HAP-1 (cell line): Measurements from ENCODE around the gene MLF2.
"Not testable (repeated sequence)": the region's sequence is repeated elsewhere in the genome, so short reads cannot be mapped to it uniquely, and the experiment has no call there.

Experiments used
- DNase-seq, 2 experiments: peaks; one replicate each; pipeline ENCODE4 v3.0.0-alpha.2; 2016 to 2020; ENCODE audit warnings: low spot score in 2 of 2
- H3K27me3 ChIP-seq: fragments of 250-450 bp; sonication (Bioruptor Pico); 2 replicates; pipeline ENCODE4 v1.5.1; 2020; ENCODE audit warnings: low read depth, mild to moderate bottlenecking, moderate library complexity
- H3K36me3 ChIP-seq: fragments of 250-450 bp; sonication (Bioruptor Pico); replicated peaks from 2 replicates; pipeline ENCODE4 v1.5.1; 2020; ENCODE audit warnings: mild to moderate bottlenecking
- H3K4me1 ChIP-seq: fragments of 250-450 bp; sonication (Bioruptor Pico); 2 replicates; pipeline ENCODE4 v1.5.1; 2020; ENCODE audit warnings: mild to moderate bottlenecking
- H3K4me3 ChIP-seq: fragments of 250-450 bp; sonication (Bioruptor Pico); 2 replicates; pipeline ENCODE4 v1.5.1; 2020; ENCODE audit warnings: mild to moderate bottlenecking, moderate library complexity
- H3K9me3 ChIP-seq: fragments of 250-450 bp; sonication (Bioruptor Pico); 2 replicates; pipeline ENCODE4 v1.5.1; 2020; ENCODE audit warnings: mild to moderate bottlenecking, moderate library complexity
- in situ Hi-C: fragments of 300-500 bp; cut with MboI; formaldehyde crosslinking; loops from 3 replicates; pipeline ENCODE4 v1.14.3; 2020; ENCODE audit warnings: low sequenced_read_pairs, inconsistent platforms, mixed read lengths

MLF2 gene

DNA sequence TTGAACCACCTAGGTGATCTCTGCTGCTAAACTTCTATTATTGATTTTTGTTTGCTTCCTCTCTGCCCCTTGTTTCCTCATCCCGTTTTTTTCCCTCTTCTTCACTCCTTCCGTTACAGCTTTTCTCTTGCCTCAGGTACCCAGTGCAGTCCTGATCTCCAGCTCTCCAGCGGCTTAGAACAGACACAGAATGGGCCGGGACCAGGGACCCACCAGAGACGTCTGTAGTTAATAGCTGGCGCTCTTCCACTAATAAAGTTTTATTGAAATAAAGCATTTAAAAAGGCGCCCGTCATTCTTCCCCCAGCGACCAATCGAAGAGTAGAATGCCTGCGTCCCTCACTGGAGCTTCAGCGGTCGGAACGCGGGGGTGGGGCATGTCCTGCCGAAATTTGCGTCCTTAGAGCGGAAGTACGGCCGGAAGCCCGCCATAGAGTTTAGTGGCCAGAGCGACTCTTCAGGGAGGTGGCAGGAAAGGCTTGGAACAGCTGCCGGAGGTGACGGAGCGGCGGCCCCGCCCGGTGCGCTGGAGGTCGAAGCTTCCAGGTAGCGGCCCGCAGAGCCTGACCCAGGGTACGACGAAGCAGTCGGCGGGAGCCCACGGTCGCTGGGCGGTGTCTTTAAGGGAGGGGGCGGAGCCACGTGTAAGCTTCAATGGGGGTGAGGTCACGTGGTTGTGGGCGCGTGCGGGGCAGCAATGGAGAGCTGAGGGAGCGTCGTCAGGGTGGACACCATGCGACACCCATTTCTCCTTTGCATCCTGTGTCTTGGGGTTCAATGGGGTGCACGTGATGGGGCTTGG lies 29.1 kb downstream of the MLF2 start, which contains the start of gene COPS7A:
Gene COPS7A (plus strand): TSS at position 440 of the 802 bp plus-strand sequence. CDS start 611 bp downstream, outside the sequence.
- Histone ChIP-seq H3K4me1 (peaks cover 15% of the 10 kb centered on the region), H3K4me3 (peak within 1 kb of the TSS; percentile 45), H3K9me3 (no peaks in the 10 kb centered on the region), H3K27me3 (no peaks in the 10 kb centered on the region), H3K36me3 (peaks cover 9% of the 10 kb centered on the region)
- peak; percentile 97 to 99 for DNase-seq
- in situ Hi-C loops: no loop called here

DNA sequence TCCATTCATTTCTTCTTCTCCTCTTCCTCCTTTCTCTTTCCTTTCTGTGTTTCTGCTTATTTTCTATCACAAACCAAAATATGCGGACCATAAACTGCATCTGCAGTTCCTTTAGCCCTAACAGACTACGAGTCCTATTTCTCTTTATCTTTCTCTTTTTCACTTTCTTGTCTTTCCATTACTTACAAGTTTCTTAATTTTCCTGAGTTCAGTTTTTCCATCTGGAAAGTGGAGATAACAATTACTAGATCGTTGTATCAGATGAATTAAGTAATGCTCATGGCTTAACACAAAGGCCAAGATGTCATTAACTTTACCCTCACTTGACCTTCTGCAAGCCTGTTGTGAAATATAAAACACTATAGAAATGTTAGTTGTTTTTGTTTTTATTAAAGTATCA lies 30.1 kb downstream of the MLF2 start:
- no peaks in the 10 kb centered on the region for H3K9me3 ChIP-seq
- peak overlapping the region; percentile 45 for H3K4me3 ChIP-seq
- peaks cover 15% of the 10 kb centered on the region for H3K4me1 ChIP-seq
- no peak for DNase-seq
- no peaks in the 10 kb centered on the region; the same call in 1 of the 2 replicates for H3K36me3 ChIP-seq
- H3K27me3 ChIP-seq: no peaks in the 10 kb centered on the region
- in situ Hi-C loops: no loop called here

DNA sequence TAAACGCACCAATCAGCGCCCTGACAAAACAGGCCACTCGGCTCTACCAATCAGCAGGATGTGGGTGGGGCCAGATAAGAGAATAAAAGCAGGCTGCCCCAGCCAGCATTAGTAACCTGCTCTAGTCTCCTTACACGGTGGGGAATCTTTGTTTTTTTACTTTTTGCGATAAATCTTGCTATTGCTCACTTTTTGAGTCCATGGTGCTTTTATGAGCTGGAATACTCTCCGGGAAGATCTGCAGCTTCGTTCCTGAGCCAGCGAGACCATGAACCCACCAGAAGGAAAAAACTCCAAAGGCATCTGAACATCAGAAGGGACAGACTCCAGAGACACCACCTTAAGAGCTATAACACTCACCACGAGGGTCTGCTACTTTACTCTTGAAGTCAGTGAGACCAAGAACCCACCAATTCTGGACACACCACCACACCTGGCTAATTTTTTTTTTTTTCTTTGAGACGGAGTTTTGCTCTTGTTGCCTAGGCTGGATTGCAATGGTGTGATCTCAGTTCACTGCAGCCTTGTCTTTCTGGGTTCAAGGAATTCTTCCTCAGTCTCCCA lies 36.0 kb downstream of the MLF2 start:
- H3K4me1 ChIP-seq: no peaks in the 10 kb centered on the region
- H3K4me3 ChIP-seq: no peak overlapping the region
- H3K27me3 ChIP-seq: no peaks in the 10 kb centered on the region
- no peaks in the 10 kb centered on the region for H3K9me3 ChIP-seq
- DNase-seq: no peak
- H3K36me3 ChIP-seq: no peaks in the 10 kb centered on the region
- in situ Hi-C loops: no loop called here

DNA sequence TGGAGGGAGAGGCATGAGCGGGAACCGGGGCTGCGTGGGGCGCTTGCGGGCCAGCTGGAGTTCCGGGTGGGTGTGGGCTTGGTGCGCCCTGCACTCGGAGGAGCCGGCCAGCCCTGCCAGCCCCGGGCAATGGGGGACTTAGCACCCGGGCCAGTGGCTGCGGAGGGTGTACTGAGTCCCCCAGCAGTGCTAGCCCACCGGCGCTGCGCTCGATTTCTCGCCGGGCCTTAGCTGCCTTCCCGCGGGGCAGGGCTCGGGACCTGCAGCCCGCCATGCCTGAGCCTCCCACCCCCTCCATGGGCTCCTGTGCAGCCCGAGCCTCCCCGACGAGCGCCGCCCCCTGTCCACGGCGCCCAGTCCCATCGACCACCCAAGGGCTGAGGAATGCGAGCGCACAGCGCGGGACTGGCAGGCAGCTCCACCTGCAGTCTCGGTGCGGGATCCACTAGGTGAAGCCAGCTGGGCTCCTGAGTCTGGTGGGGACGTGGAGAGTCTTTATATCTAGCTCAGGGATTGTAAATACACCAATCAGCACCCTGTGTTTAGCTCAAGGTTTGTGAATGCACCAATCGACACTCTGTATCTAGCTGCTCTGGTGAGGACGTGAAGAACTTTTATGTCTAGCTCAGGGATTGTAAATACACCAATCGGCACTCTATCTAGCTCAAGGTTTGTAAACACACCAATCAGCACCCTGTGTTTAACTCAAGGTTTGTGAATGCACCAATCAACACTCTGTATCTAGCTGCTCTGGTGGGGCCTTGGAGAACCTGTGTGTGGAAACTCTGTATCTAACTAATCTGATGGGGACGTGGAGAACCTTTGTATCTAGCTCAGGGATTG lies 36.7 kb downstream of the MLF2 start:
- H3K36me3 ChIP-seq, H3K4me1 ChIP-seq, DNase-seq, H3K27me3 ChIP-seq, in situ Hi-C loops, H3K4me3 ChIP-seq, H3K9me3 ChIP-seq: not testable (repeated sequence)

DNA sequence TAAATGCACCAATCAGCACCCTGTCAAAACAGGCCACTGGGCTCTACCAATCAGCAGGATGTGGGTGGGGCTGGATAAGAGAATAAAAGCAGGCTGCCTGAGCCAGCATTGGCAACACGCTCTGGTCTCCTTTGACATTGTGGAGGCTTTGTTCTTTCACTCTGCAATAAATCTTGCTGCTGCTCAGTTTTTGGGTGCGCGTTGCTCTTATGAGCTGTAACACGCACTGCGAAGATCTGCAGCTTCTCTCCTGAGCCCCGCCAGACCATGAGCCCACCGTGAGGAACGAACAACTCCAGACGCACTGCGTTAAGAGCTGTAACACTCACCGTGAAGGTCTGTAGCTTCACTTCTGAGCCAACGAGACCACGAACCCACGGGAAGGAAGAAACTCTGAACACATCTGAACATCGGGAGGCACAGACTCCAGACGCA lies 44.0 kb downstream of the MLF2 start:
- Histone ChIP-seq H3K27me3 (no peaks in the 10 kb centered on the region), H3K36me3 (no peaks in the 10 kb centered on the region), H3K4me3 (no peak overlapping the region), H3K4me1 (no peaks in the 10 kb centered on the region), H3K9me3 (no peaks in the 10 kb centered on the region)
- in situ Hi-C loops: no loop called here
- DNase-seq: peak in 1 of 2 experiments; percentile 40

GRCh38 chr12:6708351-6708750 lies 44.6 kb downstream of the MLF2 start:
- in situ Hi-C loops, H3K9me3 ChIP-seq, H3K36me3 ChIP-seq, H3K4me3 ChIP-seq, H3K4me1 ChIP-seq, H3K27me3 ChIP-seq, DNase-seq: not testable (repeated sequence)

- Histone ChIP-seq H3K4me3 (no peak overlapping the region), H3K36me3 (no peaks in the 10 kb centered on the region), H3K4me1 (peaks cover 7% of the 10 kb centered on the region; the same call in 1 of the 2 replicates), H3K27me3 (no peaks in the 10 kb centered on the region), H3K9me3 (no peaks in the 10 kb centered on the region)
- in situ Hi-C loops: no loop called here
- peak in 1 of 2 experiments; percentile 26 for DNase-seq
Observed at GRCh38 chr12:6703631-6704030, 49.3 kb downstream of the MLF2 start.

DNA sequence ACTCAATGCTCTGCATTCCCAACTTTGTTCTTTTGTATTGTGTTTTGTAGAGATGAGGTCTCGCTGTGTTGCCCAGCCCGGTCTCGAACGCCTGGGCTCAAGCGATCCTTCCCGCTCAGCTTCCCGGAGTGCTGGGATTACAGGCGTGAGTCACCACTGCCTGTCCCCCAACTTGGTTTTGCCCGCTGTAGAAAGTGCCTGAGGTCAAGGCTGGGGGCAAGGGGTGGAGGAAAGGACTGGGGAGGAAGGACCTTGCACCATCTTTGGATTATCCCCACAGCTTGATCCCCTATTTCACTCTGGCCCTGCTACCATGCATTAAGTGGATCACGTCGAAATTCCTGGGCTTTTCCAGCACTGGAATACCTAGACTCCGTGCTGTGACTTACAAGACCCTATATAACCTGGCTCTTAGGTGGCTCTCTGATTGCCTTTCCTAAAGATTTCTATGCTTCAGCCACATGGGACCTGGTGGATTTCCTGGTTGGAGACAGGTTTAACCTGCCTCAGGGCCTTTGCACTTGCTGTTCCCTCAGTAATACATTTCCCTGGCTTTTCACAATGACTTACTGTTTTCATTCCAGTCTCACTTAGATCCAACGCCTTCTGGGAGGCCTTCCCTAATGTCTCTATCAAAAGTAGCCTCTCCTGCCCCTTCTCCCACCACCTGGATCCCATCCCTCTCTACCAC lies 51.7 kb downstream of the MLF2 start:
- in situ Hi-C loops: no loop called here
- Histone ChIP-seq H3K36me3 (no peaks in the 10 kb centered on the region), H3K9me3 (no peaks in the 10 kb centered on the region), H3K4me3 (peak overlapping the region; percentile 62), H3K4me1 (peaks cover 7% of the 10 kb centered on the region; the same call in 1 of the 2 replicates), H3K27me3 (no peaks in the 10 kb centered on the region)
- DNase-seq: no peak

DNA sequence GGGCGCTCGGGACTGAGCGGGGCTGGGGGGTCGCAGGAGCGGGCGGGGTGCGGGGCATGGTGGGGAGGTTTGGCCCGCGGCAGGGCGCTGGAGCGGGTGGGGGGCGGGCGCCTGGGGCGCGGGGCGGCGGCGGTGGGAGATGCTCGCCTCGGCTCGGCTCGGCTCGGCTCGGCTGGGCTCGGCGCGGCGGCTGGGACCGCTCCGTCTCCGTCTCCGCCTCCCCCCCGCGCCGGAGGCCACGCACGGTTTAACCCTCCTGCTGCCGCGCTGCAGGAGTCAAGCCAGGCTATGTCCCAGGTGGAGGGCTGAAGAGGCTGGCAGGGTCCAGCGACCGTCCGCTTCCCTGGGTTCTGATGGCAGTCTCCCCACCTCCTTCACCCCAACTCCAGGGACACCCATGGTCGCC lies 52.3 kb downstream of the MLF2 start, which contains the start of gene PIANP:
Gene PIANP (minus strand): TSS at position 170 of the 406 bp plus-strand sequence. CDS start 2,754 bp downstream, outside the sequence.
- no peaks in the 10 kb centered on the region for H3K27me3 ChIP-seq
- peak in 1 of 2 experiments; percentile 74 for DNase-seq
- H3K4me3 ChIP-seq: peak within 1 kb of the TSS; percentile 62

DNA sequence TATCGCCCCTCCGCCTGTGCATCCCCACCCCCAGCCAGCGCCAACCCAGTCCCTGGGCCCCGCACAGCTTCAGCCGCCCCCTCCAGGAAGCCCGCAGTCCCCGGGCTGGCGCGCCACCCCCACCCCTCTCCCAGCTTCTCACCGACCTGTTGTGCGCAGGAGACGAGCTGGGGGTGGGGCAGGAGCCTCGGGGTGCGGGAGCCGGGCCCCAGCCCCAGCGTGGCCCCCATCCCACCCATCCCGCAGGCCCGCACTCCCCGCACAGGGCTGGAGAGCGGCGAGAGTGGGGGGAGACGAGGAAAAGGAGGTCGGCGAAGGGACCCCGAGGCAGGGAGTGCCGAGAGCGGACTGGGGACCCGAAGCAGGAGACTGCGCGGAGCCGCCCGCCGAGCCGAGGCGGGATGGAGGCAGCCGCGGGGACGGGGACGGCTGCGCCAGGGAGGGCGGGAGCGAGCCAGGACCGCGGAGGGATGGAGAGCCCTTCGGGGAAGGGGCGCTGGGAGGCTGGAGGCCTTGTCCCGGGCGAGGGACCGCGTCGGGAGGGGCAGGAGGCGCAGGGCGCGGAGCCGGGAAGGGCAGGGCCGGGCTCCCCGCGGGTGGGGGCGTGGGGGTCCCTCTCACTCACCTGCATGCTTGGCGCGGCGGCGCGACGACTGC lies 52.8 kb downstream of the MLF2 start:
- no peaks in the 10 kb centered on the region for H3K36me3 ChIP-seq
- peak in 1 of 2 experiments; percentile 41 for DNase-seq
- in situ Hi-C loops: no loop called here
- H3K9me3 ChIP-seq: no peaks in the 10 kb centered on the region
- H3K27me3 ChIP-seq: no peaks in the 10 kb centered on the region
- H3K4me3 ChIP-seq: peak overlapping the region; percentile 62
- H3K4me1 ChIP-seq: peaks cover 7% of the 10 kb centered on the region; the same call in 1 of the 2 replicates

More for the DNA sequence above, 52.3 kb downstream of the MLF2 start, which contains the start of gene PIANP:
- Histone ChIP-seq H3K9me3 (no peaks in the 10 kb centered on the region), H3K36me3 (no peaks in the 10 kb centered on the region), H3K4me1 (peaks cover 7% of the 10 kb centered on the region; the same call in 1 of the 2 replicates)
- in situ Hi-C loops: no loop called here

- H3K4me3 ChIP-seq: peak overlapping the region; percentile 62
- in situ Hi-C loops: no loop called here
- no peaks in the 10 kb centered on the region for H3K9me3 ChIP-seq
Observed at GRCh38 chr12:6699259-6699988, 53.5 kb downstream of the MLF2 start.

GRCh38 chr12:6698352-6699046 lies 54.4 kb downstream of the MLF2 start:
- Histone ChIP-seq H3K4me1 (peaks cover 7% of the 10 kb centered on the region; the same call in 1 of the 2 replicates), H3K36me3 (no peaks in the 10 kb centered on the region), H3K9me3 (no peaks in the 10 kb centered on the region), H3K27me3 (no peaks in the 10 kb centered on the region), H3K4me3 (no peak overlapping the region)
- DNase-seq: no peak
- in situ Hi-C loops: no loop called here

More at GRCh38 chr12:6699259-6699988, 53.5 kb downstream of the MLF2 start:
- Histone ChIP-seq H3K36me3 (no peaks in the 10 kb centered on the region), H3K4me1 (peaks cover 7% of the 10 kb centered on the region; the same call in 1 of the 2 replicates), H3K27me3 (no peaks in the 10 kb centered on the region)
- DNase-seq: no peak
